Suprapubic skin (tissue), 3 donors: Measurements from ENCODE around the gene LDHD.

Experiments used
- CTCF ChIP-seq, 2 donors: fragments of 200-600 bp in 1 of 2; fragments of 450-650 bp in 1 of 2; sonication (generic) in 1 of 2; IDR thresholded peaks; one replicate each; pipeline ENCODE4 v1.5.1; 2016 to 2019; ENCODE audit warnings: antibody characterized with exemption in 2 of 2, mild to moderate bottlenecking in 1 of 2, moderate library complexity in 1 of 2
- EP300 ChIP-seq: sonication (generic); formaldehyde crosslinking; IDR thresholded peaks from one replicate; pipeline ENCODE4 v1.6.1; 2017; ENCODE audit warnings: antibody characterized with exemption
- POLR2A ChIP-seq, 2 donors: fragments of 450-650 bp; IDR thresholded peaks; one replicate each; pipeline ENCODE4 v1.6.1; 2017; ENCODE audit warnings: antibody characterized with exemption in 2 of 2, mild to moderate bottlenecking in 2 of 2, moderate library complexity in 2 of 2

DNA sequence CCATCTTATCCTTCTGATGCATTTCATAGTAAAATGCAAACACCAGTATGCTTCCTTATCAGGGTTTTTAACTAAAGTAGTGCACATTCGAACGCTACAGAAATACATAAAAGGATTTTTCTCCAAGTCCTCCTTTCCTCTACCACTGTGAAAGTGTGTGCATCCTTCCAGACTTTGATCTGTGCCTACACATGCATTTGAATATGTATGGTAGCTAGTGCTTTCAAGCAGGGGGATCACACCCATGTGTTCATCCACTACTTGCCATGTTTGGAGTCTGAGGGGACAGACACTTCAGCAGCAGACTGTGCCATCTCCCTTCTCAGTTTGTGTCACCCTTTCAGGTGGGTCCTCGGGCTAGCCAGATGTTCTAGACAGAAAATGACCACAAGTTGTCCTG is 14.9 kb downstream of the LDHD start:
- no peak for TF ChIP-seq CTCF (IDR thresholded peaks at IDR 0.05)
- TF ChIP-seq EP300 = no peak
- no peak for TF ChIP-seq POLR2A (IDR thresholded peaks at IDR 0.05)
